ENCODE data around the gene NR2F1-AS1.

Gene NR2F1-AS1

GRCh38 chr5:93600409-93601070 lies 19.5 kb upstream of the NR2F1-AS1 start:
- no peak for TF ChIP-seq JUND (IDR thresholded peaks at IDR 0.05; ENCODE audit: low read depth)
- in situ Hi-C loops (cut with HindIII; ENCODE audit: low pct_unique_long_range_greater_than_20kb, low sequenced_read_pairs): no loop called here
- peak in 1 of 2 experiments; percentile 47 for DNase-seq (ENCODE audit: low read depth in 1 of 2, low spot score in 1 of 2)

- no peak for TF ChIP-seq JUND (IDR thresholded peaks at IDR 0.05; ENCODE audit: low read depth)
- in situ Hi-C loops (cut with HindIII; ENCODE audit: low pct_unique_long_range_greater_than_20kb, low sequenced_read_pairs): no loop called here
- peak in 1 of 2 experiments; percentile 24 for DNase-seq (ENCODE audit: low read depth in 1 of 2, low spot score in 1 of 2)
Measured at GRCh38 chr5:93599399-93600120, 18.5 kb upstream of the NR2F1-AS1 start.

- no peak for TF ChIP-seq JUND (IDR thresholded peaks at IDR 0.05; ENCODE audit: low read depth)
Measured at GRCh38 chr5:93599001-93599379, 18.0 kb upstream of the NR2F1-AS1 start.

GRCh38 chr5:93598091-93599000 lies 17.3 kb upstream of the NR2F1-AS1 start:
- no peak for DNase-seq (ENCODE audit: low read depth in 1 of 2, low spot score in 1 of 2)
- in situ Hi-C loops (cut with HindIII; ENCODE audit: low pct_unique_long_range_greater_than_20kb, low sequenced_read_pairs): no loop called here
- no peak for TF ChIP-seq JUND (IDR thresholded peaks at IDR 0.05; ENCODE audit: low read depth)

More at GRCh38 chr5:93599001-93599379, 18.0 kb upstream of the NR2F1-AS1 start:
- DNase-seq (ENCODE audit: low read depth in 1 of 2, low spot score in 1 of 2): no peak
- in situ Hi-C loops (cut with HindIII; ENCODE audit: low pct_unique_long_range_greater_than_20kb, low sequenced_read_pairs): no loop called here

- in situ Hi-C loops (cut with HindIII; ENCODE audit: low pct_unique_long_range_greater_than_20kb, low sequenced_read_pairs): no loop called here
- DNase-seq (ENCODE audit: low read depth in 1 of 2, low spot score in 1 of 2): peak in 1 of 2 experiments; percentile 61
- no peak for TF ChIP-seq JUND (IDR thresholded peaks at IDR 0.05; ENCODE audit: low read depth)
Measured at GRCh38 chr5:93596676-93597490, 15.9 kb upstream of the NR2F1-AS1 start.

GRCh38 chr5:93596310-93596675 lies 15.3 kb upstream of the NR2F1-AS1 start:
- TF ChIP-seq JUND (IDR thresholded peaks at IDR 0.05; ENCODE audit: low read depth): no peak
- no peak for DNase-seq (ENCODE audit: low read depth in 1 of 2, low spot score in 1 of 2)
- in situ Hi-C loops (cut with HindIII; ENCODE audit: low pct_unique_long_range_greater_than_20kb, low sequenced_read_pairs): no loop called here

- in situ Hi-C loops (cut with HindIII; ENCODE audit: low pct_unique_long_range_greater_than_20kb, low sequenced_read_pairs): no loop called here
- no peak for TF ChIP-seq JUND (IDR thresholded peaks at IDR 0.05; ENCODE audit: low read depth)
- no peak for DNase-seq (ENCODE audit: low read depth in 1 of 2, low spot score in 1 of 2)
Measured at GRCh38 chr5:93595420-93596147, 14.6 kb upstream of the NR2F1-AS1 start.

GRCh38 chr5:93594591-93595419 lies 13.8 kb upstream of the NR2F1-AS1 start:
- in situ Hi-C loops (cut with HindIII; ENCODE audit: low pct_unique_long_range_greater_than_20kb, low sequenced_read_pairs): no loop called here
- DNase-seq (ENCODE audit: low read depth in 1 of 2, low spot score in 1 of 2): no peak
- no peak for TF ChIP-seq JUND (IDR thresholded peaks at IDR 0.05; ENCODE audit: low read depth)

GRCh38 chr5:93593476-93594131 lies 12.6 kb upstream of the NR2F1-AS1 start:
- in situ Hi-C loops (cut with HindIII; ENCODE audit: low pct_unique_long_range_greater_than_20kb, low sequenced_read_pairs): no loop called here

GRCh38 chr5:93592883-93593282 lies 11.9 kb upstream of the NR2F1-AS1 start:
- in situ Hi-C loops (cut with HindIII; ENCODE audit: low pct_unique_long_range_greater_than_20kb, low sequenced_read_pairs): no loop called here
- TF ChIP-seq JUND (IDR thresholded peaks at IDR 0.05; ENCODE audit: low read depth): no peak
- DNase-seq (ENCODE audit: low read depth in 1 of 2, low spot score in 1 of 2): no peak

More at GRCh38 chr5:93593476-93594131, 12.6 kb upstream of the NR2F1-AS1 start:
- no peak for DNase-seq (ENCODE audit: low read depth in 1 of 2, low spot score in 1 of 2)
- TF ChIP-seq JUND (IDR thresholded peaks at IDR 0.05; ENCODE audit: low read depth): no peak

Data from T47D (cell line).